Femur (tissue), 1 donor: ENCODE measurements around the gene EGLN2.
"Not testable (repeated sequence)": the region's sequence is repeated elsewhere in the genome, so short reads cannot be mapped to it uniquely, and the experiment has no call there.

Source experiments
- DNase-seq: peaks from one replicate; pipeline ENCODE4 v3.0.0-alpha.2; 2017

EGLN2 gene

DNA sequence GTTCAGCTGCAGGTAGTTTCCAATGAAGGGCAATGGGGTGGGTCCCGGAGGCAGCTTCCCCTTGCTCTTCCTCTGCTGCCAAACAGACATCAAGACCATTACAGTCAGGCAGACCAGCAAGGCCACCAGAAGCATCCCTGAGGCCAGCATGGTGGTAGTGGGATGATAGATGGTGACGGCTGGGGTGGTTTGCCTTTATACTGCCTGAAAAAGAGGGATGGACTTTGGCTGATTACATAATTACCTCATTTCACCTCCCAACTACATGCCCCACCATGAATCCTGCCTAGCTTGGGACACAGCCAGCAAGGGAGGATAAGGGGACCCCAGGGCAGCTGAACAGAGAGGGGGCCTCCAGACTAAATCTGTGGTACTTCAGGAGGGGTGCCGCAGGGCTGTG, 51.3 kb downstream of the EGLN2 start, which contains the start of gene CYP2A6:
CYP2A6 (minus strand) TSS at position 171 of the 400 bp plus-strand sequence; CDS start at position 150, 21 bp downstream.
- not testable (repeated sequence) for DNase-seq

DNA sequence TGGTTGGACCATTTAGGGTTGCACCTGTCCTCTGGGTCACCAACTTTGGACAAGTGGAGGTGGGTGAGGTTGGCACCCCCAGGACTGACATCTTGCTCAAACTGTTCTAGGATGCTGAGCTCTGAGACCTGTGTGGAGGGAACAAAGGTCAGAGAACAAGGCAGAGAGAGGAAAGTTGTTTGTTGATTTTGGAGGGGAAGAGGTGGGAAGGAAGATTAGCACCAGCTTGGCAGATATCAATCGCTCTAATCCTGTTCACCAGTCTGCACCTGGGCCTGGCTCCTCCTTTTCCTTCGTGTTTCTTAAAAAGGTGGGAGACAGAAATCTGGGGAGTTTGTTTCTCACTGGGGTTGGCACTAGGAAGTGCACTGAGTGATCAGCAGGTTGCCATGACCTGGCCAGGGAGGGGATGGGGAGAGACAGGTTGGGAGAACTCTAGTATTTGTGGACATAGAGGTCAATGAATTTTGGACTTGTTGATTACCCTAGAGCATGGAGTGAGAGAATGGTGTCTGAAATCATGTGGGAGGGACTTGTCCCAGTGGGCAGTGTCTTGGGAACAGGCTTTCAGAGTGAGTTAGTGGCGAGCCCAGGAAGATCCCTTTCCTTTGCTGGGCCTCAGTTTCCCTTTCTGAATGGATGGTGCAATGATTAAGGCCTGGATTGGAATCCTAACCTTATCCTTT, 53.6 kb downstream of the EGLN2 start:
- not testable (repeated sequence) for DNase-seq
